Smooth muscle cell of the umbilical artery (primary cell): ENCODE measurements around the gene FAM76B. TPM values are rescaled to one million over a fixed set of nuclear protein-coding genes. Genes with fewer than 3 reads are reported as not detected.

Source experiments
- total RNA-seq: library from RNA; depleted of rRNA; stranded (reverse); fragments of >200 nt; gene quantifications from 2 replicates; pipeline ENCODE4 v1.2.3, GENCODE V29; 2014

The FAM76B gene
- 19.2 and 20.5 TPM in 2 replicates for total RNA-seq

GRCh38 chr11:95789506-95790122 is at the start of gene FAM76B:
Gene FAM76B (minus strand): TSS chr11:95789782. CDS start chr11:95789478, 304 bp downstream.

DNA sequence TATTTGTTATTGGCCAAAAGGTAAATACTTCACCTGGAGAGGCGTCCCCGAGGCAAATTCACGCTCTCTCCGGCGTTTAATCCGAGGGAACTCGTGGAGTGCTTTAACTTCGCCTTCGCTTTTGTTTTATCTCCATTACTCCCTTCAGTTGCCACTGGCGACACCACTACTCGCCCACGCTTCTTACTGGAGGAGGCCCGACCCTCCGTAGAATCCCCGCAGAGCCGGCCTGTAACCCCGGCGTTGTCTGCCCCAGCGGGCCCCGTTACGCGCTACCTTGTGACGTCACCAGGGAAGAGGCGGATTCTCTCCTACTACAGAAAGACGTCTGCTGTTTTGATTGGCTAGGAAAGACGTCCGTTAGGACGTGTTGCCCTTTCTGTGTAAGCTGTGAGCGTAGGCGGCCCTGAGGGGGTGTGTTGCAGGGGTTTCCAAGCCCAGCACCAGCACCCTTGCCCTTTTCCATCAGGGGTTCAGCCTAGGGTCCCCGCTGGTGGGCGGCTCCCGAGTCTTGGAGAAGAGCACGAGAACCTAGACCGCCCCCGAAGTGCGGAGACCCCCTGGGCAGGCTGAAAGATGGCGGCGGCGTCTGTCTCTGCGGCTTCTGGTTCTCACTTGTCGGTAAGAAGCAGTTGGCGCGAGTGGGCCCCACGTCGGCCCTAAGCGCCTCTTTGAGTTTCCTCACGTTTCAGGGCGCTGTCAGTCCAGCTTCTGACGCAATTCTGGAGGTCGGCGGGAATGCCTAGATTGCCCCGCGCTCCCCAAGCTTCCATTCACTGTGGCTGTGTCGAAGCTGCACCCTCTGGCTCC is 746 bp upstream of the FAM76B start, which contains the start of gene CEP57:
Gene CEP57 (plus strand): TSS at position 376 of the 810 bp plus-strand sequence. CDS start 201 bp downstream, at position 577.

Other genes starting within 250 kb of the FAM76B start
- gene CEP57, start 716 bp upstream of the FAM76B start, total RNA-seq: 44.2 and 45.1 TPM in 2 replicates
- gene MTMR2, start 134.3 kb upstream of the FAM76B start, total RNA-seq: 35.0 and 45.6 TPM in 2 replicates